Bronchus fibroblast of lung (primary cell): ENCODE results near the gene EFNA1. TPM values are rescaled to one million over a fixed set of nuclear protein-coding genes. Genes with fewer than 3 reads are reported as not detected.

Experiments used
- total RNA-seq: library from RNA; depleted of rRNA; stranded (reverse); fragments of >200 nt; gene quantifications from 2 replicates; pipeline ENCODE4 v1.2.3, GENCODE V29; 2015

The EFNA1 gene
- total RNA-seq = 0.50 and 0.89 TPM in 2 replicates

GRCh38 chr1:155127105-155127966, at the start of gene EFNA1:
Gene EFNA1 (plus strand): TSS chr1:155127876. CDS start chr1:155127978, 102 bp downstream.

GRCh38 chr1:155078469-155079209, 49.0 kb upstream of the EFNA1 start, which contains the start of gene EFNA3:
Gene EFNA3 (plus strand): TSS chr1:155078837. CDS start chr1:155078942, 105 bp downstream.

GRCh38 chr1:155135415-155136028, 7.8 kb downstream of the EFNA1 start, which contains the start of gene SLC50A1:
Gene SLC50A1 (plus strand): TSS chr1:155135852. CDS start chr1:155135912, 60 bp downstream.

GRCh38 chr1:155139895-155140629, 12.4 kb downstream of the EFNA1 start, which contains the start of gene DPM3:
Gene DPM3 (minus strand): TSS chr1:155140531. CDS start chr1:155140240, 291 bp downstream.

GRCh38 chr1:155172732-155173477, 45.2 kb downstream of the EFNA1 start, which contains the start of gene KRTCAP2:
Gene KRTCAP2 (minus strand): TSS chr1:155173304. CDS start chr1:155173224, 80 bp downstream.

GRCh38 chr1:155173478-155174323, 46.0 kb downstream of the EFNA1 start, which contains the start of gene TRIM46:
Gene TRIM46 (plus strand): TSS chr1:155173849. CDS start chr1:155173967, 118 bp downstream.

Other genes with a start within 250 kb of the EFNA1 start
- 9.2 and 11.4 TPM in 2 replicates for gene PMVK, start 191.2 kb upstream of the EFNA1 start, total RNA-seq
- gene PBXIP1, start 171.8 kb upstream of the EFNA1 start, total RNA-seq = 42.1 and 48.9 TPM in 2 replicates
- gene PYGO2, start 166.1 kb upstream of the EFNA1 start, total RNA-seq = 16.8 and 19.2 TPM in 2 replicates
- gene SHC1, start 157.1 kb upstream of the EFNA1 start, total RNA-seq = 192 and 203 TPM in 2 replicates
- gene CKS1B, start 153.2 kb upstream of the EFNA1 start, total RNA-seq = 222 and 236 TPM in 2 replicates
- 35.3 and 41.8 TPM in 2 replicates for gene FLAD1, start 144.5 kb upstream of the EFNA1 start, total RNA-seq
- gene LENEP, start 134.3 kb upstream of the EFNA1 start, total RNA-seq = not detected in 2 replicates
- gene ZBTB7B, start 125.1 kb upstream of the EFNA1 start, total RNA-seq = 13.1 and 14.5 TPM in 2 replicates
- gene DCST2, start 94.1 kb upstream of the EFNA1 start, total RNA-seq = under 0.01 and 0.17 TPM in 2 replicates
- gene DCST1, start 94.1 kb upstream of the EFNA1 start, total RNA-seq = not detected in 2 replicates
- gene ADAM15, start 76.6 kb upstream of the EFNA1 start, total RNA-seq = 82.9 and 84.4 TPM in 2 replicates
- gene EFNA4, start 64.1 kb upstream of the EFNA1 start, total RNA-seq = 7.7 and 8.3 TPM in 2 replicates
- gene EFNA3, start 49.0 kb upstream of the EFNA1 start, total RNA-seq = 0.67 and 1.2 TPM in 2 replicates
- 39.2 and 53.4 TPM in 2 replicates for gene SLC50A1, start 8.0 kb downstream of the EFNA1 start, total RNA-seq
- 100 and 114 TPM in 2 replicates for gene DPM3, start 12.7 kb downstream of the EFNA1 start, total RNA-seq
- gene KRTCAP2, start 45.4 kb downstream of the EFNA1 start, total RNA-seq = 207 and 218 TPM in 2 replicates
- 5.2 and 5.4 TPM in 2 replicates for gene TRIM46, start 46.0 kb downstream of the EFNA1 start, total RNA-seq
- 10.1 and 11.9 TPM in 2 replicates for gene THBS3, start 80.0 kb downstream of the EFNA1 start, total RNA-seq
- gene MTX1, start 80.8 kb downstream of the EFNA1 start, total RNA-seq = 94.7 and 107 TPM in 2 replicates
- 27.8 and 27.9 TPM in 2 replicates for gene ENTREP3, start 127.6 kb downstream of the EFNA1 start, total RNA-seq
- gene SCAMP3, start 134.5 kb downstream of the EFNA1 start, total RNA-seq = 93.3 and 125 TPM in 2 replicates
- gene CLK2, start 145.6 kb downstream of the EFNA1 start, total RNA-seq = 19.3 and 22.4 TPM in 2 replicates
- gene HCN3, start 149.6 kb downstream of the EFNA1 start, total RNA-seq = 0.30 and 0.67 TPM in 2 replicates
- gene PKLR, start 173.6 kb downstream of the EFNA1 start, total RNA-seq = not detected in 2 replicates
- gene FDPS, start 181.0 kb downstream of the EFNA1 start, total RNA-seq = 901 and 953 TPM in 2 replicates
- gene RUSC1, start 193.0 kb downstream of the EFNA1 start, total RNA-seq = 32.4 and 36.3 TPM in 2 replicates